ENCODE results near the gene PPP3CA.
A peak's percentile ranks its signal among the peaks of the same experiment; 100 is the strongest.

PPP3CA gene

GRCh38 chr4:101222156-101222845 lies 125.0 kb downstream of the PPP3CA start:
- H3K4me3 ChIP-seq (ENCODE audit: low read depth, low read length) = no peak overlapping the region
- DNase-seq (ENCODE audit: low read depth) = peak; percentile 48
- no peak for TF ChIP-seq CTCF (conservative IDR thresholded peaks at IDR 0.05; ENCODE audit: low read depth, low read length)

- no peak for TF ChIP-seq CTCF (conservative IDR thresholded peaks at IDR 0.05; ENCODE audit: low read depth, low read length)
- DNase-seq (ENCODE audit: low read depth) = no peak
- H3K4me3 ChIP-seq (ENCODE audit: low read depth, low read length) = no peak overlapping the region
Observed at GRCh38 chr4:101221294-101221693, 126.0 kb downstream of the PPP3CA start.

- no peak for TF ChIP-seq CTCF (conservative IDR thresholded peaks at IDR 0.05; ENCODE audit: low read depth, low read length)
Observed at GRCh38 chr4:101218894-101219293, 128.4 kb downstream of the PPP3CA start.

GRCh38 chr4:101218346-101218745 lies 129.0 kb downstream of the PPP3CA start:
- no peak overlapping the region for H3K4me3 ChIP-seq (ENCODE audit: low read depth, low read length)
- no peak for TF ChIP-seq CTCF (conservative IDR thresholded peaks at IDR 0.05; ENCODE audit: low read depth, low read length)
- DNase-seq (ENCODE audit: low read depth) = no peak

More at GRCh38 chr4:101218894-101219293, 128.4 kb downstream of the PPP3CA start:
- no peak for DNase-seq (ENCODE audit: low read depth)
- H3K4me3 ChIP-seq (ENCODE audit: low read depth, low read length) = no peak overlapping the region

GRCh38 chr4:101217353-101218031 lies 129.8 kb downstream of the PPP3CA start:
- TF ChIP-seq CTCF (conservative IDR thresholded peaks at IDR 0.05; ENCODE audit: low read depth, low read length) = no peak
- peak; percentile 16 for DNase-seq (ENCODE audit: low read depth)
- no peak overlapping the region for H3K4me3 ChIP-seq (ENCODE audit: low read depth, low read length)

- DNase-seq (ENCODE audit: low read depth) = no peak
- H3K4me3 ChIP-seq (ENCODE audit: low read depth, low read length) = no peak overlapping the region
- TF ChIP-seq CTCF (conservative IDR thresholded peaks at IDR 0.05; ENCODE audit: low read depth, low read length) = no peak
Observed at GRCh38 chr4:101211146-101211553, 136.2 kb downstream of the PPP3CA start.

GRCh38 chr4:101210331-101210730 lies 137.0 kb downstream of the PPP3CA start:
- DNase-seq (ENCODE audit: low read depth) = no peak
- H3K4me3 ChIP-seq (ENCODE audit: low read depth, low read length) = no peak overlapping the region
- no peak for TF ChIP-seq CTCF (conservative IDR thresholded peaks at IDR 0.05; ENCODE audit: low read depth, low read length)

Data from choroid plexus epithelial cell (primary cell).